ENCODE data around the gene JARID2.

- TF ChIP-seq EZH2 (IDR thresholded peaks at IDR 0.05) (no peak), POLR2AphosphoS5 (IDR thresholded peaks at IDR 0.05; ENCODE audit: borderline replicate concordance, low read depth, low read length) (no peak), FOXP2 (optimal IDR thresholded peaks at IDR 0.05; ENCODE audit: control extremely low read depth, extremely low read length, insufficient read depth) (no peak)
Measured at GRCh38 chr6:15452182-15452941, 206.5 kb downstream of the JARID2 start.
